Spinal cord (tissue), 10 donors: ENCODE results near the gene FBXW8. TPM values are rescaled to one million over a fixed set of nuclear protein-coding genes. Genes with fewer than 3 reads are reported as not detected.
A peak's percentile ranks its signal among the peaks of the same experiment; 100 is the strongest.

Source experiments
- DNase-seq, 6 donors: peaks; one replicate each; pipeline versions ENCODE4 v3.0.0 to v3.0.0-alpha.2; 2013 to 2015; ENCODE audit warnings: low spot score in 6 of 6, low read depth in 4 of 6
- H3K27ac ChIP-seq: one replicate; pipeline ENCODE4 v1.5.1; 2013; ENCODE audit warnings: low read depth, low read length, control low read depth
- H3K27me3 ChIP-seq: one replicate; pipeline ENCODE4 v1.6.1; 2013; ENCODE audit warnings: low read length; ENCODE audit not compliant: control insufficient read depth, insufficient read depth
- H3K36me3 ChIP-seq: one replicate; pipeline ENCODE4 v1.6.1; 2013; ENCODE audit warnings: low read length; ENCODE audit not compliant: control insufficient read depth, insufficient read depth
- H3K4me1 ChIP-seq: one replicate; pipeline ENCODE4 v1.6.1; 2013; ENCODE audit warnings: low read length; ENCODE audit not compliant: control insufficient read depth, insufficient read depth
- H3K4me3 ChIP-seq: one replicate; pipeline ENCODE4 v1.5.1; 2013; ENCODE audit warnings: low read depth, low read length, control low read depth
- H3K9me3 ChIP-seq: one replicate; pipeline ENCODE4 v1.6.1; 2013; ENCODE audit warnings: low read length; ENCODE audit not compliant: control insufficient read depth, insufficient read depth
- WGBS: methylation state at CpG from one replicate; pipeline ENCODE4 v1.1.5; 2013; ENCODE audit warnings: missing lambda C conversion rate; ENCODE audit not compliant: insufficient coverage; 5-methylcytosine and 5-hydroxymethylcytosine counted together
- polyA plus RNA-seq, 2 donors: library from polyadenylated mRNA; unstranded; fragments of 120-200 nt; gene quantifications; one replicate each; pipeline ENCODE4 v1.2.1, GENCODE V29; 2013; ENCODE audit not compliant: insufficient read length in 2 of 2
- total RNA-seq, 2 donors: library from RNA; depleted of rRNA in 1 of 2; stranded (reverse); fragments of 120-200 nt in 1 of 2; fragments of >200 nt in 1 of 2; gene quantifications; one replicate each; pipeline versions ENCODE4 v1.2.3 to v1.2.4, GENCODE V29; 2013 to 2014
- donor health status: healthy.

The FBXW8 gene
- total and polyA plus RNA-seq, 4 donors: 9.3 to 18.2 (median 17.3) TPM

- peaks cover 52% of the 10 kb centered on the region for H3K36me3 ChIP-seq
- DNase-seq: peak in 5 of 6 donors; percentile 66 to 92 (median 71)
Measured at GRCh38 chr12:117025481-117026151, 114.9 kb downstream of the FBXW8 start.

GRCh38 chr12:117026343-117026742, 115.6 kb downstream of the FBXW8 start:
- H3K9me3 ChIP-seq: no peaks in the 10 kb centered on the region
- peaks cover 9% of the 10 kb centered on the region for H3K4me1 ChIP-seq
- peaks cover 52% of the 10 kb centered on the region for H3K36me3 ChIP-seq
- H3K4me3 ChIP-seq: no peak overlapping the region
- no peak overlapping the region for H3K27ac ChIP-seq
- no peak for DNase-seq
- 74% methylated on average over 4 of the region's 4 CpGs for WGBS
- no peaks in the 10 kb centered on the region for H3K27me3 ChIP-seq

More at GRCh38 chr12:117025481-117026151, 114.9 kb downstream of the FBXW8 start:
- H3K9me3 ChIP-seq: no peaks in the 10 kb centered on the region
- H3K27me3 ChIP-seq: no peaks in the 10 kb centered on the region
- 30% methylated on average over 14 of the region's 14 CpGs for WGBS
- H3K4me3 ChIP-seq: no peak overlapping the region
- H3K4me1 ChIP-seq: peaks cover 9% of the 10 kb centered on the region
- H3K27ac ChIP-seq: no peak overlapping the region

- no peak for DNase-seq
- Histone ChIP-seq H3K27ac (no peak overlapping the region), H3K4me1 (peaks cover 9% of the 10 kb centered on the region), H3K36me3 (peaks cover 52% of the 10 kb centered on the region), H3K9me3 (no peaks in the 10 kb centered on the region), H3K27me3 (no peaks in the 10 kb centered on the region), H3K4me3 (no peak overlapping the region)
- WGBS: 91% methylated on average over 8 of the region's 8 CpGs
Measured at GRCh38 chr12:117026921-117027250, 116.1 kb downstream of the FBXW8 start.

GRCh38 chr12:117027251-117028086, 116.7 kb downstream of the FBXW8 start:
- no peak overlapping the region for H3K27ac ChIP-seq
- H3K36me3 ChIP-seq: peaks cover 52% of the 10 kb centered on the region
- peaks cover 13% of the 10 kb centered on the region for H3K4me1 ChIP-seq
- 95% methylated on average over 29 of the region's 38 CpGs for WGBS
- H3K9me3 ChIP-seq: no peaks in the 10 kb centered on the region
- DNase-seq: no peak
- H3K4me3 ChIP-seq: no peak overlapping the region
- no peaks in the 10 kb centered on the region for H3K27me3 ChIP-seq

- Histone ChIP-seq H3K27ac (no peak overlapping the region), H3K4me1 (peaks cover 21% of the 10 kb centered on the region), H3K27me3 (no peaks in the 10 kb centered on the region), H3K36me3 (peaks cover 52% of the 10 kb centered on the region), H3K4me3 (no peak overlapping the region), H3K9me3 (no peaks in the 10 kb centered on the region)
- 94% methylated on average over 14 of the region's 14 CpGs for WGBS
- DNase-seq: no peak
Measured at GRCh38 chr12:117028254-117028653, 117.5 kb downstream of the FBXW8 start.

GRCh38 chr12:117030187-117030900, 119.6 kb downstream of the FBXW8 start:
- Histone ChIP-seq H3K9me3 (no peaks in the 10 kb centered on the region), H3K27me3 (no peaks in the 10 kb centered on the region), H3K36me3 (peaks cover 34% of the 10 kb centered on the region), H3K27ac (no peak overlapping the region), H3K4me3 (no peak overlapping the region), H3K4me1 (peaks cover 33% of the 10 kb centered on the region)
- WGBS: 75% methylated on average over 10 of the region's 19 CpGs
- DNase-seq: peak in 1 of 6 donors; percentile 77

GRCh38 chr12:117031843-117032592, 121.3 kb downstream of the FBXW8 start:
- 90% methylated on average over 1 of the region's 17 CpGs for WGBS
- DNase-seq: no peak
- no peak overlapping the region for H3K27ac ChIP-seq
- H3K4me1 ChIP-seq: peaks cover 35% of the 10 kb centered on the region
- no peaks in the 10 kb centered on the region for H3K27me3 ChIP-seq
- peaks cover 18% of the 10 kb centered on the region for H3K36me3 ChIP-seq
- no peaks in the 10 kb centered on the region for H3K9me3 ChIP-seq
- H3K4me3 ChIP-seq: no peak overlapping the region

GRCh38 chr12:117032593-117033381, 122.0 kb downstream of the FBXW8 start:
- WGBS: 12% methylated on average over 34 of the region's 34 CpGs
- H3K36me3 ChIP-seq: peaks cover 10% of the 10 kb centered on the region
- H3K4me3 ChIP-seq: no peak overlapping the region
- peaks cover 35% of the 10 kb centered on the region for H3K4me1 ChIP-seq
- H3K9me3 ChIP-seq: no peaks in the 10 kb centered on the region
- no peak overlapping the region for H3K27ac ChIP-seq
- DNase-seq: peak in 2 of 6 donors; percentile 63 to 73
- no peaks in the 10 kb centered on the region for H3K27me3 ChIP-seq
